Measurements from ENCODE around the gene FAM169A.
"Not testable (repeated sequence)": the region's sequence is repeated elsewhere in the genome, so short reads cannot be mapped to it uniquely, and the experiment has no call there.

The FAM169A gene, protein sequence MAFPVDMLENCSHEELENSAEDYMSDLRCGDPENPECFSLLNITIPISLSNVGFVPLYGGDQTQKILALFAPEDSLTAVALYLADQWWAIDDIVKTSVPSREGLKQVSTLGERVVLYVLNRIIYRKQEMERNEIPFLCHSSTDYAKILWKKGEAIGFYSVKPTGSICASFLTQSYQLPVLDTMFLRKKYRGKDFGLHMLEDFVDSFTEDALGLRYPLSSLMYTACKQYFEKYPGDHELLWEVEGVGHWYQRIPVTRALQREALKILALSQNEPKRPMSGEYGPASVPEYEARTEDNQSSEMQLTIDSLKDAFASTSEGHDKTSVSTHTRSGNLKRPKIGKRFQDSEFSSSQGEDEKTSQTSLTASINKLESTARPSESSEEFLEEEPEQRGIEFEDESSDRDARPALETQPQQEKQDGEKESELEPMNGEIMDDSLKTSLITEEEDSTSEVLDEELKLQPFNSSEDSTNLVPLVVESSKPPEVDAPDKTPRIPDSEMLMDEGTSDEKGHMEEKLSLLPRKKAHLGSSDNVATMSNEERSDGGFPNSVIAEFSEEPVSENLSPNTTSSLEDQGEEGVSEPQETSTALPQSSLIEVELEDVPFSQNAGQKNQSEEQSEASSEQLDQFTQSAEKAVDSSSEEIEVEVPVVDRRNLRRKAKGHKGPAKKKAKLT

GRCh38 chr5:74865804-74866595 is at the start of gene FAM169A:
TSS of gene FAM169A (minus strand) at chr5:74866387. CDS start at chr5:74841676, 24,711 bp downstream.
- peak; percentile 20 to 49 for DNase-seq

DNA sequence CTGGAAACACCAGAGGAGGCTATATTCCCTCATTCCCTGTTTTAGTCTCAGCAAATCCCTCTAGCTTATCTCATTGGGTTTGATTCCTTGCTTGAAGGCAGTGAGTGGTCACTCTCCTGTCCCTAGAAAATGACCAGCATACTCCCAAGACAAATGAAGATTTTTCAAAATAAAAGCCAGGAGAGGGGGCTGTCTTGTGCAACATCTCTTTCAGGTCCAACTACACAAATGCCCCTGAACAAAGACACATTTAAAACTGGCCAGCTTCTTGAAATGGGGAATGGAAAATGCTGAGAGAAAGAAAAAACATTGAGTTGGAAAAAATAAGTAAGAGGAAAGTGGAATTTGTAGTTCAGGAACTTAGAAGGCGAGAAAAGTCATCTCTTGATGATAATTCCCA is 49.3 kb upstream of the FAM169A start:
- no peak for DNase-seq

GRCh38 chr5:74911421-74911820 is 45.2 kb upstream of the FAM169A start:
- not testable (repeated sequence) for DNase-seq

DNA sequence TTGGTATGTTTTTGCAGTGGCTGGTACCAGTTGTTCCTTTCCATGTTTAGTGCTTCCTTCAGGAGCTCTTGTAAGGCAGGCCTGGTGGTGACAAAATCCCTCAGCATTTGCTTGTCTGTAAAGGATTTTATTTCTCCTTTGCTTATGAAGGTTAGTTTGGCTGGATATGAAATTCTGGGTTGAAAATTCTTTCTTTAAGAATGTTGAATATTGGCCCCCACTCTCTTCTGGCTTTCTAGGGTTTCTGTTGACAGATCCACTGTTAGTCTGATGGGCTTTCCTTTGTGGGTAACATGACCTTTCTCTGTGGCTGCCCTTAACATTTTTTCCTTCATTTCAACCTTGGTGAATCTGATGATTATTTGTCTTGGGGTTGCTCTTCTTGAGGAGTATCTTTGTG is 43.7 kb upstream of the FAM169A start:
- DNase-seq, result not testable (repeated sequence)

GRCh38 chr5:74908237-74908636 is 42.0 kb upstream of the FAM169A start:
- not testable (repeated sequence) for DNase-seq

DNA sequence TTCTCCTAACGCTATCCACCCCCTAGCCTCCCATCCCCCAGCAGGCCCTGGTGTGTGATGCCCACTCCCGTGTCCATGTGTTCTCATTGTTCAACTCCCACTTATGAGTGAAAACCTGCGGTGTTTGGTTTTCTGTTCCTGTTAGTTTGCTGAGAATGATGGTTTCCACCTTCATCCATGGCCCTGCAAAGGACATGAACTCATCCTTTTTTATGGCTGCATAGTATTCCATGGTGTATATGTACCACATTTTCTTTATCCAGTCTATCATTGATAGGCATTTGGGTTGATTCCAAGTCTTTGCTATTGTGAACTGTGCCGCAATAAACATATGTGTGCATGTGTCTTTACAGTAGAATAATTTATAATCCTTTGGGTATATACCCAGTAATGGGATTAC is 38.5 kb upstream of the FAM169A start:
- DNase-seq, result not testable (repeated sequence)

DNA sequence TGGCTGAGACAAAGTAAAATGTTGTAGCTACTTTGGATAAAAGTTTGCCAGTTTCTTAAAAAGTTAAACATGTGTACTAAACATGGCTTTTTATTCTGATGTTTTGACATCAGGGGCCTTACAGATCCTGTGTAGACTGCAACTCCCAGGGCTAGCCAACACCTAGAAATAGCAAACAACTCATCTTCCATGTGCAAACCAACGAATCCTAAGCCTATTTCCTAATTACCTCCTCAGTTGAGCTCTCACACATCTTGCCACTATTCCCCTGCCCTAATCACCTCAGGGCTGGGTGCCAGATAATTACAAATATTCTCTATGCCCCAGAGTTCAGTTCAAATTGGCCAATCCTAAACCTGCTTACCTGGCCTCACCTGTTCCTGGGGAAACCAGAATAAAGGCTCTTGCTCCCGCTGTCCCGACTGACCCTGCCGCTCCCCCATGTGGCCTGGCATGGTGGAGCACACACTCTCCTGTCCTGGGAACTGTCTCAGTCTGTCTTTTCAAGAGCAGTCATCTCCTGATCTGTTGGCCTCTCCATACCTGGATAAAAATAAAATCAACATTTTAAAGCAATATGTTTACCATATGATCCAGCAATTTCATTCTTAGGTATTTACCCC is 37.1 kb upstream of the FAM169A start:
- peak; percentile 6 to 27 for DNase-seq

DNA sequence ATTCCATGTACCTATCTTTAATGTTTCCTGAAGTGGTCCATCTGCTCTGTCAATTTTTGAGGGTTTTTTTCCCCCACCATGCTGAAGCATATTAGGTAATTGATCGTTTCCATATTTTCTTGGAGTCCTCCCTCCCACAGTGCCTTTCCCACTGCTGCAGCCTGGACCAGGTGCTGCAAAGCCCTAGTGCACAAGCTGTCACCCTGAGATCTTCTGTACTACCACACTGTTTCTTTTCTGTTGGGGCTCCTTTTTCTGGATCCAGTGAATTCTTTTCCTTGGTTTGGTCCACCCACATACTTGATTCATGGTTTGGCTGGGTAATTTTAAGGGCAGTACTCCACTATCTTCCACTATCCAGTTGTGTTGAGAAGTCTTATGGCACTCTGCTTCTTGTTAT is 30.9 kb upstream of the FAM169A start:
- DNase-seq, result no peak

- no peak for DNase-seq
These were observed 29.7 kb upstream of the FAM169A start for GRCh38 chr5:74895906-74896305.

DNA sequence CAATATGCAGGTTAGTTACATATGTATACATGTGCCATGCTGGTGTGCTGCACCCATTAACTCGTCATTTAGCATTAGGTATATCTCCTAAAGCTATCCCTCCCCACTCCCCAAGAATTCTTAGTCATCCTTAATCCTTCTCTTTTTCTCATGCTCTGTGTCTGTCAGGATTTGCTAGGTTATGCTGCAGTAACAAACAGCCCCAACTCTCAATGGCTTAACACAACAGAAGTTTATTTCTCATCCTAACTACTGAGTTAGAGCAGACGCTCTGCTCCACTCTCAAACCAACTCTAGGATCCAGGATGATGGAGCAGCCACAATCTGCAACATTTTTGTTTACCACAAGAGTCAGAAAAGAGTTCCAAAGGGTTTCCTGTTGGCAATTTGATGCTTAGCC is 28.2 kb upstream of the FAM169A start:
- no peak for DNase-seq

DNA sequence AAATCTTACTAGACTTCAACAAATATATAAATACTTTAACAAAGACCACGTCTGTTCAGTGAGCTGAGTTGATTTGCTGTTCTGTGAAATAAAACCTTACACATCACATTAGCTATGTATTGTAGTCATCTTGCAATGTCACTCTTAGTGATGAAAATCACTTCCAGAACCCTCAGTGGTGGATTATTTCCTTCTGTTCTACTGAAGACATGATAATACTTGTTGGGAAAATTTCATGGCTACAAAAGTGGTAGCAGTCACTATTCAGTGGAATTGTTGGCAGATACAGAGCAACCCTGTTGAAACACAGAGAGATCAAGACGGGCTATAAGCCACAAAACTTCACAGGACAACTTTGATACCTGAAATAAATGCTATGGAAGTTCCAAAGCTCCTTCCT is 26.7 kb upstream of the FAM169A start:
- DNase-seq, result no peak

GRCh38 chr5:74889523-74890105 is 23.4 kb upstream of the FAM169A start:
- no peak for DNase-seq

GRCh38 chr5:74888117-74888516 is 21.9 kb upstream of the FAM169A start:
- no peak for DNase-seq

DNA sequence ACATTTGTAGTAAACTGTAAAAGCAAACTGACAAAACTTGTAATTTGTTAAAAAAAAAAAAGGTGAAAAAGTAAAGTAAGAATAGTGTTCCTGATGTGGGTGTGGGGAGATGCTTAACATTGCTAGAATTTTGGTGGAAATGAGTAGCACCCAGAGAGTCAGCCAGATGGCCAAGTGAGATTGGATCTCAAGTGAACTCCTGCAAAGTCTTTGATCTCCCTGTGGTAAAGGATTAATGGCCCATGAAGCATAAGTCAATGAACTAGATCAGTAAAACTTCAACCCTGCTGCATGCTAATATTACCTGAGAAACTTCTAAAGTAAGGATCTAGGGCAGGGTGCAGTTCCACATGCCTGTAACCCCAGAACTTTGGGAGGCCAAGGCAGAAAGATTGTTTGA is 19.0 kb upstream of the FAM169A start:
- no peak for DNase-seq

DNA sequence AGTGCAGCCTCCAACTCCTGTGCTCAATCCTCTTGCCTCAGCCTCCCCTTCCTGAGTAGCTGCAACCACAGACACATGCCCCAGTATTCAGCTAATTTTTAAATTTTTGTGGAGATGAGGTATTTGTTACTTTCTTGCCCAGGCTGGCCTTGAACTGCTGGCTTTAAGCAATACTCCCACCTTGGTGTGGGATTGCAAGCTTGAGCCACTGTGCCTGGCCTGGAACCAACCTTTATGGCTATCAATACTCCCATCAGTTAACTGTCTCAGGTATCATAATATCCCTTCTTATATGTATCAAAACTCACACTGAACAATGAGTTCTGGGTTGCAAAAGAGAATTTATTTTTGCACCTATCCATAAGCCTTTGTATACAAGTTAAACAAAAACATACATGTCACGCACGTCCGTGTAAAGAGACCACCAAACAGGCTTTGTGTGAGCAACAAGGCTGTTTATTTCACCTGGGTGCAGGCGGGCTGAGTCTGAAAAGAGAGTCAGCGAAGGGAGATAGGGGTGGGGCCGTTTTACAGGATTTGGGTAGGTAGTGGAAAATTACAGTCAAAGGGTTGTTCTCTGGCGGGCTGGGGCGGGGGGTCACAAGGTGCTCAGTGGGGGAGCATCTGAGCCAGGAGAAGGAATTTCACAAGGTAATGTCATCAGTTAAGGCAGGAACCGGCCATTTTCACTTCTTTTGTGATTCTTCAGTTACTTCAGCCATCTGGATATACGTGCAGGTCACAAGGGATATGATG is 16.4 kb upstream of the FAM169A start:
- not testable (repeated sequence) for DNase-seq

- DNase-seq, result no peak
These were observed 11.6 kb upstream of the FAM169A start for GRCh38 chr5:74877624-74878304.

DNA sequence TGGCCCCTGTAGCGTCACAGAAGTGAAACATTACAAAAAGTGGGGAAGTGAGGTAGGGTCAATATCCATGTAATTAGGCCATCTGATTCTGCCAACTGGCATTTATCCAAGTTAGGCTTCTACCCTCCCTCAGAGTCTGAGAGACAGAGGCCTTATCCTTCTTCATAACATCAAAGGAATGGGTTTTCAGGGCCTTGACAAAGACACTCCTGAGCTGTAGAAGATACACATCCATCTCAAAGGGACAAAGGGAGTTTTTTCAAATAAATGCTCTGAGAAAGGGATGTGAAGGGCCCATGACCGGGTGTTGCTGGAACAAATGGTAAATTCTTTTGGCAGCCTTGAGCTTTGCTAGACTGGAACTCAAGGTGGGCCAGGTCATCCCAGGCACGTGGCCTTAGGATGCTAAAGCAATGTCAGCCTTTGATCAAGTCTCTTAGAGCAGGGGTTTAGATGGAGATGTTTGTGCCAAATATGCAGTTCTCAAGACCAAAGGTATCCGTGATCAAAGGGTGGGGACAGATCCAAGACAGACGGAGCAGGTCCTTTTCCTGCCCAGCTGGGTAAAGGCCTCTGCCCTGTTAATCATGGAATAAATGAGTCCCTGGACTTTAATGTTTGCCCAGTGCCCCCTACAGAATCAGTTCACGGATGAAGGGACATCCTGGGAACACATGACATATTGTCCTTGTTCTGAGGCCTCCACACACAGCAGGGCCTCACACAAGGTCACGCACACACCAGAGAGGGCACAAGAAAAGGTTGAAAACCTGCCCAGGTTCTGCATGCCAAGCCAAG is 10.0 kb upstream of the FAM169A start:
- DNase-seq, result no peak

- no peak for DNase-seq
These were observed 7.5 kb upstream of the FAM169A start for GRCh38 chr5:74873525-74874249.

DNA sequence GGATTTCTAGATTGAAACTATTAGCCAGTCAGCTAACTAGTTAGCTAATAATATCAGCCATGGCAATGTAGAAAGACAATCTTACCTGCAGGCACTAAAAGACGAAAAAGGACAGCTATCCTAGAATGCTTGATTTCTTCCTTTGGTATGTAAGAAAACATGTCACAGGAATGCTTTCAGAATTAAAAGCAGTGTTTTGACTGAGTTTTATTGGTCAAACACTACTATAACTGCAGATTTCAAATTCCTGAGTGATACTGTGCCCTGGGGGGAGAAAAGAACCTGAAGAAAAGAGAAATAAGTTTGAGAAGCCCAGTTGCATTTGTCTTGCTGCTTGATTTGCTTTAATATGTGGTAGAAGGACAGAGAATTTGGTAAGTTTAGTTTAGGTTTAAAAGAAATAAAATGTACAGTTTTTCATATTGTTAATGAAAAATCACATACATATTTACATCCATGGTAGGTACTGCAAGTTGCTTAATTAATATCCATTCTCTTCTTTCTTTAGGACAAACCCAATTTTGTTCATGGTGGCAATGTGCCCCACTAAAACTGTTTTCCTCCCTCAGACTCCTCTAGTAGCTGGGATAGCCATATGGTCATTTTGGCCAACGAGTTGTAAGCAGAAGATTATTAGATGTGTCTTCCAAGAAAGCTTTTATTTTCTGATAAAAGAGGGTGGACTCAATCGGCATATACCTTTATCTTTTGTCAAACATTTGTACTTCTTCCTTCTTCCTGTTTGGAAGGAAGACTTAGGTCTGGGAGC is 4.3 kb upstream of the FAM169A start:
- no peak for DNase-seq

Measured in SHP77 (cell line).